ENCODE measurements around the gene CD79A.

Gene CD79A
- 0.20 to 2.0 (median 0.61) reads per million in 9 experiments for total RNA-seq

GRCh38 chr19:41876847-41877832 lies at the start of gene CD79A:
CD79A (plus strand) TSS chr19:41877279; CDS start chr19:41877305, 26 bp downstream.
- Mint-ChIP-seq H3K4me3 (peak within 1 kb of the TSS; percentile 75 to 79), H3K9me3 (no peaks in the 10 kb centered on the region), H3K27me3 (no peaks in the 10 kb centered on the region), H3K27ac (peak within 1 kb of the TSS; percentile 99), H3K36me3 (ENCODE audit: insufficient read depth) (peaks cover 31% of the 10 kb centered on the region), H3K4me1 (ENCODE audit: low read depth in 2 of 2) (peaks cover 38 to 50% of the 10 kb centered on the region in 2 donors)
- ATAC-seq (replicated peaks) = no peak
- no peak for DNase-seq

GRCh38 chr19:41837981-41838708 lies 38.9 kb upstream of the CD79A start:
- no peaks in the 10 kb centered on the region for H3K4me1 Mint-ChIP-seq (ENCODE audit: low read depth in 2 of 2)

GRCh38 chr19:41839211-41839610 lies 37.9 kb upstream of the CD79A start:
- no peak for DNase-seq
- Mint-ChIP-seq H3K27me3 (peaks cover 42 to 60% of the 10 kb centered on the region in 2 donors), H3K36me3 (ENCODE audit: insufficient read depth) (no peaks in the 10 kb centered on the region), H3K4me1 (ENCODE audit: low read depth in 2 of 2) (no peaks in the 10 kb centered on the region), H3K27ac (no peak overlapping the region), H3K9me3 (no peaks in the 10 kb centered on the region), H3K4me3 (no peak overlapping the region)
- ATAC-seq (replicated peaks) = no peak

More at GRCh38 chr19:41837981-41838708, 38.9 kb upstream of the CD79A start:
- Mint-ChIP-seq H3K27ac (no peak overlapping the region), H3K36me3 (ENCODE audit: insufficient read depth) (no peaks in the 10 kb centered on the region), H3K4me3 (no peak overlapping the region), H3K9me3 (no peaks in the 10 kb centered on the region), H3K27me3 (peaks cover 43 to 58% of the 10 kb centered on the region in 2 donors)
- DNase-seq (no peak), ATAC-seq (replicated peaks) (no peak)

GRCh38 chr19:41843371-41843770 lies 33.7 kb upstream of the CD79A start:
- H3K27me3 Mint-ChIP-seq = peaks cover 12 to 29% of the 10 kb centered on the region in 2 donors
- DNase-seq = no peak
- H3K4me1 Mint-ChIP-seq (ENCODE audit: low read depth in 2 of 2) = no peaks in the 10 kb centered on the region
- no peaks in the 10 kb centered on the region for H3K9me3 Mint-ChIP-seq
- H3K36me3 Mint-ChIP-seq (ENCODE audit: insufficient read depth) = no peaks in the 10 kb centered on the region
- H3K27ac Mint-ChIP-seq = peak overlapping the region in 1 of 2 donors; percentile 8
- no peak overlapping the region for H3K4me3 Mint-ChIP-seq
- no peak for ATAC-seq (replicated peaks)

- Mint-ChIP-seq H3K27ac (peak within 1 kb of the TSS in 1 of 2 donors; percentile 8), H3K36me3 (ENCODE audit: insufficient read depth) (no peaks in the 10 kb centered on the region), H3K4me3 (no peak within 1 kb of the TSS), H3K9me3 (no peaks in the 10 kb centered on the region), H3K27me3 (peaks cover 0 to 27% of the 10 kb centered on the region in 2 donors), H3K4me1 (ENCODE audit: low read depth in 2 of 2) (no peaks in the 10 kb centered on the region)
- DNase-seq (no peak), ATAC-seq (replicated peaks) (no peak)
These were observed 32.5 kb upstream of the CD79A start, which contains the start of gene LYPD4 for GRCh38 chr19:41844601-41845000. LYPD4 (minus strand) TSS chr19:41844683; CDS start chr19:41839285, 5,398 bp downstream.

GRCh38 chr19:41845001-41845050 lies 32.3 kb upstream of the CD79A start, which contains the start of gene DMRTC2:
DMRTC2 (plus strand) TSS chr19:41845042; CDS start chr19:41847429, 2,387 bp downstream.
- H3K9me3 Mint-ChIP-seq = no peaks in the 10 kb centered on the region
- H3K27ac Mint-ChIP-seq = no peak within 1 kb of the TSS
- H3K36me3 Mint-ChIP-seq (ENCODE audit: insufficient read depth) = no peaks in the 10 kb centered on the region
- DNase-seq (no peak), ATAC-seq (replicated peaks) (no peak)
- peaks cover 0 to 24% of the 10 kb centered on the region in 2 donors for H3K27me3 Mint-ChIP-seq
- no peak within 1 kb of the TSS for H3K4me3 Mint-ChIP-seq
- H3K4me1 Mint-ChIP-seq (ENCODE audit: low read depth in 2 of 2) = no peaks in the 10 kb centered on the region

- no peak for ATAC-seq (replicated peaks)
- Mint-ChIP-seq H3K27ac (no peak overlapping the region), H3K27me3 (peaks cover 0 to 21% of the 10 kb centered on the region in 2 donors)
These were observed 32.0 kb upstream of the CD79A start for GRCh38 chr19:41845051-41845590.

GRCh38 chr19:41847351-41848105 lies 29.6 kb upstream of the CD79A start:
- peaks cover 5 to 37% of the 10 kb centered on the region in 2 donors for H3K27me3 Mint-ChIP-seq
- no peak for ATAC-seq (replicated peaks)
- H3K9me3 Mint-ChIP-seq = no peaks in the 10 kb centered on the region
- H3K4me1 Mint-ChIP-seq (ENCODE audit: low read depth in 2 of 2) = no peaks in the 10 kb centered on the region
- H3K36me3 Mint-ChIP-seq (ENCODE audit: insufficient read depth) = no peaks in the 10 kb centered on the region
- no peak overlapping the region for H3K4me3 Mint-ChIP-seq
- DNase-seq = no peak
- H3K27ac Mint-ChIP-seq = no peak overlapping the region

More at GRCh38 chr19:41845051-41845590, 32.0 kb upstream of the CD79A start:
- Mint-ChIP-seq H3K4me1 (ENCODE audit: low read depth in 2 of 2) (no peaks in the 10 kb centered on the region), H3K9me3 (no peaks in the 10 kb centered on the region), H3K36me3 (ENCODE audit: insufficient read depth) (no peaks in the 10 kb centered on the region), H3K4me3 (no peak overlapping the region)
- DNase-seq = no peak

- ATAC-seq (replicated peaks) (no peak), DNase-seq (no peak)
- Mint-ChIP-seq H3K9me3 (no peaks in the 10 kb centered on the region), H3K4me3 (no peak overlapping the region), H3K27me3 (peaks cover 5 to 37% of the 10 kb centered on the region in 2 donors), H3K36me3 (ENCODE audit: insufficient read depth) (no peaks in the 10 kb centered on the region), H3K27ac (no peak overlapping the region), H3K4me1 (ENCODE audit: low read depth in 2 of 2) (no peaks in the 10 kb centered on the region)
These were observed 28.4 kb upstream of the CD79A start for GRCh38 chr19:41848666-41849065.

- no peak for DNase-seq
- H3K36me3 Mint-ChIP-seq (ENCODE audit: insufficient read depth) = no peaks in the 10 kb centered on the region
These were observed 28.0 kb upstream of the CD79A start for GRCh38 chr19:41849067-41849466.

GRCh38 chr19:41850381-41850780 lies 26.7 kb upstream of the CD79A start:
- Mint-ChIP-seq H3K4me3 (no peak overlapping the region), H3K36me3 (ENCODE audit: insufficient read depth) (no peaks in the 10 kb centered on the region), H3K4me1 (ENCODE audit: low read depth in 2 of 2) (no peaks in the 10 kb centered on the region), H3K27ac (no peak overlapping the region), H3K9me3 (no peaks in the 10 kb centered on the region), H3K27me3 (peaks cover 16 to 44% of the 10 kb centered on the region in 2 donors)
- DNase-seq (no peak), ATAC-seq (replicated peaks) (no peak)

More at GRCh38 chr19:41849067-41849466, 28.0 kb upstream of the CD79A start:
- Mint-ChIP-seq H3K9me3 (no peaks in the 10 kb centered on the region), H3K4me3 (no peak overlapping the region), H3K27ac (peak overlapping the region in 1 of 2 donors; percentile 18), H3K4me1 (ENCODE audit: low read depth in 2 of 2) (no peaks in the 10 kb centered on the region), H3K27me3 (peaks cover 5 to 36% of the 10 kb centered on the region in 2 donors)
- no peak for ATAC-seq (replicated peaks)

- no peak overlapping the region for H3K27ac Mint-ChIP-seq
- DNase-seq (no peak), ATAC-seq (replicated peaks) (no peak)
- peaks cover 16 to 44% of the 10 kb centered on the region in 2 donors for H3K27me3 Mint-ChIP-seq
- H3K4me3 Mint-ChIP-seq = no peak overlapping the region
- no peaks in the 10 kb centered on the region for H3K36me3 Mint-ChIP-seq (ENCODE audit: insufficient read depth)
- no peaks in the 10 kb centered on the region for H3K9me3 Mint-ChIP-seq
- H3K4me1 Mint-ChIP-seq (ENCODE audit: low read depth in 2 of 2) = no peaks in the 10 kb centered on the region
These were observed 25.6 kb upstream of the CD79A start for GRCh38 chr19:41851456-41851855.

- ATAC-seq (replicated peaks) (no peak), DNase-seq (no peak)
- Mint-ChIP-seq H3K4me3 (no peak overlapping the region), H3K36me3 (ENCODE audit: insufficient read depth) (no peaks in the 10 kb centered on the region), H3K27me3 (peaks cover 16 to 44% of the 10 kb centered on the region in 2 donors), H3K4me1 (ENCODE audit: low read depth in 2 of 2) (no peaks in the 10 kb centered on the region), H3K9me3 (no peaks in the 10 kb centered on the region), H3K27ac (no peak overlapping the region)
These were observed 23.7 kb upstream of the CD79A start for GRCh38 chr19:41853344-41853743.

Data from effector memory CD8-positive, alpha-beta T cell (primary cell).